B cell (primary cell): ENCODE measurements around the gene PLEKHS1.

Source experiments
- EZH2 ChIP-seq: IDR thresholded peaks from 2 replicates; pipeline ENCODE4 v1.6.1; 2012; ENCODE audit warnings: borderline replicate concordance, low read depth, mild to moderate bottlenecking, moderate library complexity, low read length; ENCODE audit not compliant: insufficient read depth, poor library complexity, severe bottlenecking
- TF ChIP-seq, protein P1 (sequence below): fragments of 200-600 bp; IDR thresholded peaks from one replicate; pipeline ENCODE4 v1.8.0; 2022; ENCODE audit warnings: antibody characterized with exemption, mild to moderate bottlenecking

DNA sequence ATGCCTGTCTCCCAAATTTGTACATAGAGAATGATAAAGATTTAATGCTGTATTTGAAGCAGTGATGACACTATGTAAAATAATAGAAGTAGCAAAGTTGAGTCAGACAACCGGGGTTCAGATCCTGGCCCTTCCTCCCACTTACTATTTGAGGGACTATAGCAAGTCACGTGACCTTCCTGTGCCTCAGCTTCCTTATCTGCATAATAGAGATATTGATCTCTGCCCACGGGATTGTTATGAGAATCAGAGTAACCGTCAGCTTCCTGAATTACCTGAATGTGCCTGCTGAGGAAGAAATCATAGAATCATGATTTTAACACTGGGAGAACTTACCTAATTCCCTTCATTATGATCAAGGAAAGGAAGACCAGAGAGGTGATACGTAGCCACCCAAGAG, 44.9 kb upstream of the PLEKHS1 start:
- TF ChIP-seq EZH2, result no peak
- TF ChIP-seq, protein P1, sequence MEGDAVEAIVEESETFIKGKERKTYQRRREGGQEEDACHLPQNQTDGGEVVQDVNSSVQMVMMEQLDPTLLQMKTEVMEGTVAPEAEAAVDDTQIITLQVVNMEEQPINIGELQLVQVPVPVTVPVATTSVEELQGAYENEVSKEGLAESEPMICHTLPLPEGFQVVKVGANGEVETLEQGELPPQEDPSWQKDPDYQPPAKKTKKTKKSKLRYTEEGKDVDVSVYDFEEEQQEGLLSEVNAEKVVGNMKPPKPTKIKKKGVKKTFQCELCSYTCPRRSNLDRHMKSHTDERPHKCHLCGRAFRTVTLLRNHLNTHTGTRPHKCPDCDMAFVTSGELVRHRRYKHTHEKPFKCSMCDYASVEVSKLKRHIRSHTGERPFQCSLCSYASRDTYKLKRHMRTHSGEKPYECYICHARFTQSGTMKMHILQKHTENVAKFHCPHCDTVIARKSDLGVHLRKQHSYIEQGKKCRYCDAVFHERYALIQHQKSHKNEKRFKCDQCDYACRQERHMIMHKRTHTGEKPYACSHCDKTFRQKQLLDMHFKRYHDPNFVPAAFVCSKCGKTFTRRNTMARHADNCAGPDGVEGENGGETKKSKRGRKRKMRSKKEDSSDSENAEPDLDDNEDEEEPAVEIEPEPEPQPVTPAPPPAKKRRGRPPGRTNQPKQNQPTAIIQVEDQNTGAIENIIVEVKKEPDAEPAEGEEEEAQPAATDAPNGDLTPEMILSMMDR, result no peak
